Ovary (tissue), 9 donors: ENCODE measurements around the gene SCAMP5. TPM values are rescaled to one million over a fixed set of nuclear protein-coding genes. Genes with fewer than 3 reads are reported as not detected.

Experiments used
- DNase-seq, 5 donors: peaks; one replicate each; pipeline ENCODE4 v3.0.0-alpha.2; 2019 to 2020
- H3K27ac ChIP-seq, 2 donors: fragments of 200-600 bp; one replicate each; pipeline versions ENCODE4 v1.5.1 to v1.8.0; 2019 to 2022
- H3K27me3 ChIP-seq: fragments of 200-600 bp; one replicate; pipeline ENCODE4 v1.8.0; 2022
- H3K36me3 ChIP-seq: fragments of 200-600 bp; sonication (generic); one replicate; pipeline ENCODE4 v1.5.1; 2019
- H3K4me1 ChIP-seq: one replicate; pipeline ENCODE4 v1.8.1; 2013; ENCODE audit warnings: mild to moderate bottlenecking, moderate library complexity; ENCODE audit not compliant: insufficient read depth
- H3K4me3 ChIP-seq: fragments of 200-600 bp; sonication (generic); one replicate; pipeline ENCODE4 v1.5.1; 2017
- H3K9me3 ChIP-seq, 2 donors: fragments of 200-600 bp in 1 of 2; sonication (generic) in 1 of 2; one replicate each; pipeline versions ENCODE4 v1.5.1 to v1.8.1; 2013 to 2019; ENCODE audit warnings: mild to moderate bottlenecking in 1 of 2, moderate library complexity in 1 of 2
- CTCF ChIP-seq, 3 donors: fragments of 450-650 bp in 2 of 3; fragments of 200-600 bp in 1 of 3; IDR thresholded peaks; one replicate each; pipeline versions ENCODE4 v1.5.1 to v1.8.0; 2016 to 2022; ENCODE audit warnings: antibody characterized with exemption in 3 of 3, mild to moderate bottlenecking in 1 of 3
- EP300 ChIP-seq: sonication (generic); formaldehyde crosslinking; IDR thresholded peaks from one replicate; pipeline ENCODE4 v1.6.1; 2017; ENCODE audit warnings: antibody characterized with exemption
- POLR2A ChIP-seq: fragments of 450-650 bp; IDR thresholded peaks from one replicate; pipeline ENCODE4 v1.6.1; 2017; ENCODE audit warnings: antibody characterized with exemption, mild to moderate bottlenecking, moderate library complexity
- WGBS, 3 donors: extraction: QIAGEN DNeasy Blood & Tissue Kit in 1 of 3; methylation state at CpG; one replicate each; pipeline versions ENCODE4 v1.1.5 to v1.1.7; 2013 to 2017; 5-methylcytosine and 5-hydroxymethylcytosine counted together
- intact Hi-C, 4 donors: fragments of 100-400 bp; cut with DNase I; formaldehyde crosslinking; loops; one replicate each; pipeline versions ENCODE4 v1.11.0 to v1.15.1; 2022 to 2023
- polyA plus RNA-seq, 2 donors: library from polyadenylated mRNA; stranded (reverse); fragments of 200-250 nt in 1 of 2; fragments of 350-450 nt in 1 of 2; fragmentation: Illumina TruSeq in 1 of 2; extraction: RNeasy Lipid Tissue Mini Kit (QIAGEN cat#74804) in 1 of 2; gene quantifications; one replicate each; pipeline ENCODE4 v1.2.3, GENCODE V29; 2013 to 2014
- total RNA-seq, 7 donors: library from RNA; depleted of rRNA in 2 of 7; stranded (reverse); fragments of >200 nt in 2 of 7; fragmentation: NEBNext Ultra II Directional in 3 of 7; extraction: Animal tissue kit (Norgen Biotek cat#: 25700) in 3 of 7; gene quantifications; one replicate each; pipeline versions ENCODE4 v1.1.0 to v1.2.4, GENCODE V29; 2016 to 2023
- donor health status: DM: no; HTN: no; CAD: no; lungs with moderate emphysema.
- donor health status: DM: no; HTN: no; CAD: no.
- donor health status: Bipolar disorder and iron deficiency.
- donor health status: DM: yes; HTN: yes; CAD: no.
- donor health status: DM: no; HTN: no; CAD: no.
- donor health status: DM: yes; HTN: yes; CAD: no.

Gene SCAMP5
- total and polyA plus RNA-seq, 9 donors = 2.6 to 17.8 (median 5.7) TPM

GRCh38 chr15:75059607-75060006 lies 64.2 kb downstream of the SCAMP5 start:
- 76 to 96% (median 78%) methylated on average over 5 of the region's 5 CpGs for WGBS, 3 donors
- intact Hi-C loops = loop anchor here in 3 of 4 donors (10.0 kb wide), 1 partner anchor 55 kb away; no protein-coding TSS in a partner anchor
- TF ChIP-seq CTCF (IDR thresholded peaks at IDR 0.05) = no peak
- peaks cover 11% of the 10 kb centered on the region for H3K4me1 ChIP-seq
- H3K27ac ChIP-seq = no peak overlapping the region
- H3K9me3 ChIP-seq = no peaks in the 10 kb centered on the region
- no peaks in the 10 kb centered on the region for H3K27me3 ChIP-seq
- no peak overlapping the region for H3K4me3 ChIP-seq
- H3K36me3 ChIP-seq = no peaks in the 10 kb centered on the region
- DNase-seq = peak in 2 of 5 donors; percentile 9 to 14

- DNase-seq = peak in 1 of 5 donors; percentile 2
- intact Hi-C loops = loop anchor here in 3 of 4 donors (10.0 kb wide), 1 partner anchor 54 kb away; no protein-coding TSS in a partner anchor
- no peaks in the 10 kb centered on the region for H3K9me3 ChIP-seq
- H3K27ac ChIP-seq = no peak overlapping the region
- TF ChIP-seq EP300 = no peak
- H3K27me3 ChIP-seq = no peaks in the 10 kb centered on the region
- H3K4me3 ChIP-seq = no peak overlapping the region
- H3K4me1 ChIP-seq = peaks cover 19% of the 10 kb centered on the region
- H3K36me3 ChIP-seq = no peaks in the 10 kb centered on the region
Measured at GRCh38 chr15:75061272-75061671, 65.9 kb downstream of the SCAMP5 start.

- no peak overlapping the region for H3K4me3 ChIP-seq
- intact Hi-C loops = loop anchor here in 3 of 4 donors (10.0 kb wide), 1 partner anchor 52 kb away; no protein-coding TSS in a partner anchor
- no peaks in the 10 kb centered on the region for H3K27me3 ChIP-seq
- peak in 1 of 5 donors; percentile 33 for DNase-seq
- peaks cover 22% of the 10 kb centered on the region for H3K4me1 ChIP-seq
- H3K36me3 ChIP-seq = no peaks in the 10 kb centered on the region
- WGBS, 3 donors = 64 to 65% (median 64%) methylated on average over 3 of the region's 3 CpGs
- H3K9me3 ChIP-seq = no peaks in the 10 kb centered on the region
- TF ChIP-seq EP300 = no peak
- TF ChIP-seq CTCF (IDR thresholded peaks at IDR 0.05) = no peak
- no peak for TF ChIP-seq POLR2A
- H3K27ac ChIP-seq = no peak overlapping the region
Measured at GRCh38 chr15:75062706-75063105, 67.3 kb downstream of the SCAMP5 start.

GRCh38 chr15:75063338-75063737 lies 68.0 kb downstream of the SCAMP5 start:
- no peak for DNase-seq
- H3K4me1 ChIP-seq = peaks cover 22% of the 10 kb centered on the region
- no peaks in the 10 kb centered on the region for H3K9me3 ChIP-seq
- WGBS, 3 donors = 34 to 46% (median 46%) methylated on average over 4 of the region's 4 CpGs
- H3K27me3 ChIP-seq = no peaks in the 10 kb centered on the region
- no peak overlapping the region for H3K4me3 ChIP-seq
- intact Hi-C loops = loop anchor here in 3 of 4 donors (10.0 kb wide), 1 partner anchor 51 kb away; no protein-coding TSS in a partner anchor
- TF ChIP-seq CTCF (IDR thresholded peaks at IDR 0.05) (no peak), POLR2A (no peak), EP300 (no peak)
- H3K36me3 ChIP-seq = no peaks in the 10 kb centered on the region
- H3K27ac ChIP-seq = no peak overlapping the region

GRCh38 chr15:75063889-75064288 lies 68.5 kb downstream of the SCAMP5 start:
- Histone ChIP-seq H3K36me3 (no peaks in the 10 kb centered on the region), H3K27ac (no peak overlapping the region), H3K9me3 (no peaks in the 10 kb centered on the region), H3K4me1 (peaks cover 22% of the 10 kb centered on the region), H3K27me3 (no peaks in the 10 kb centered on the region), H3K4me3 (no peak overlapping the region)
- WGBS, 3 donors = 88 to 95% (median 95%) methylated on average over 9 of the region's 9 CpGs
- TF ChIP-seq POLR2A (no peak), CTCF (IDR thresholded peaks at IDR 0.05) (no peak), EP300 (no peak)
- peak in 1 of 5 donors; percentile 33 for DNase-seq
- intact Hi-C loops = loop anchor here in 3 of 4 donors (10.0 kb wide), 1 partner anchor 51 kb away; no protein-coding TSS in a partner anchor
